Stimulated activated CD8-positive, alpha-beta memory T cell treated with anti-CD3 and anti-CD28 coated beads, Interleukin-2, amount 100 ng/mL, for 48 hours (primary cell): ENCODE measurements around the gene RAB31.

Experiments
- DNase-seq, 2 donors: peaks; one replicate each; pipeline ENCODE4 v3.0.0-alpha.2; 2020; ENCODE audit warnings: low read depth in 2 of 2

Gene RAB31

GRCh38 chr18:9712130-9712577 is 4.1 kb downstream of the RAB31 start:
- DNase-seq, result no peak

GRCh38 chr18:9712611-9713010 is 4.5 kb downstream of the RAB31 start:
- no peak for DNase-seq

GRCh38 chr18:9714266-9715087 is 6.4 kb downstream of the RAB31 start:
- no peak for DNase-seq

GRCh38 chr18:9715088-9715343 is 6.9 kb downstream of the RAB31 start:
- DNase-seq, result no peak

GRCh38 chr18:9715978-9716774 is 8.1 kb downstream of the RAB31 start:
- no peak for DNase-seq

- no peak for DNase-seq
Observed at GRCh38 chr18:9716780-9717563, 8.9 kb downstream of the RAB31 start.

GRCh38 chr18:9719421-9719981 is 11.4 kb downstream of the RAB31 start:
- DNase-seq, result no peak

- no peak for DNase-seq
Observed at GRCh38 chr18:9720327-9720726, 12.2 kb downstream of the RAB31 start.

- no peak for DNase-seq
Observed at GRCh38 chr18:9721893-9722550, 13.9 kb downstream of the RAB31 start.

- no peak for DNase-seq
Observed at GRCh38 chr18:9722691-9723090, 14.6 kb downstream of the RAB31 start.

GRCh38 chr18:9724797-9725585 is 16.9 kb downstream of the RAB31 start:
- DNase-seq, result no peak

- DNase-seq, result no peak
Observed at GRCh38 chr18:9726175-9726574, 18.1 kb downstream of the RAB31 start.

GRCh38 chr18:9726936-9727335 is 18.8 kb downstream of the RAB31 start:
- DNase-seq, result no peak

GRCh38 chr18:9730786-9731185 is 22.7 kb downstream of the RAB31 start:
- no peak for DNase-seq

GRCh38 chr18:9731380-9731779 is 23.3 kb downstream of the RAB31 start:
- no peak for DNase-seq

GRCh38 chr18:9732031-9732430 is 23.9 kb downstream of the RAB31 start:
- DNase-seq, result no peak

- no peak for DNase-seq
Observed at GRCh38 chr18:9734189-9734588, 26.1 kb downstream of the RAB31 start.

- DNase-seq, result no peak
Observed at GRCh38 chr18:9735238-9735637, 27.1 kb downstream of the RAB31 start.

GRCh38 chr18:9735879-9736278 is 27.8 kb downstream of the RAB31 start:
- no peak for DNase-seq

GRCh38 chr18:9736286-9736835 is 28.3 kb downstream of the RAB31 start:
- DNase-seq, result no peak
